ENCODE data around the gene ARFGEF3.

DNA sequence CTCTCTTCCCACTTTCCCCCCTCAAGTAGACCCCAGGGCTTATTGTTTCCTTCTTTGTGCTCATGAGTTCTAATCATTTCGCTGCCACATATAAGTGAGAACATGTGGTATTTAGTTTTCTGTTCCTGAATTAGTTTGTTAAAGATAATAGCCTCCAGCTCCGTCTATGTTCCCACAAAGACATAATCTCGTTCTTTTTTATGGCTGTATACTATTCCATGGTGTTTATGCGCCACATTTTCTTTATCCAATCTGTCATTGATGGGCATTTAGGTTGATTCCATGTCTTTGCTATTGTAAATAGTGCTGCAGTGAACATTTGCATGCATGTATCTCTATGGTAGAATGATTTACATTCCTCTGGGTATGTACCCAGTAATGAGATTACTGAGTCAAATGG, 37.6 kb upstream of the ARFGEF3 start:
- TF ChIP-seq, protein P1, sequence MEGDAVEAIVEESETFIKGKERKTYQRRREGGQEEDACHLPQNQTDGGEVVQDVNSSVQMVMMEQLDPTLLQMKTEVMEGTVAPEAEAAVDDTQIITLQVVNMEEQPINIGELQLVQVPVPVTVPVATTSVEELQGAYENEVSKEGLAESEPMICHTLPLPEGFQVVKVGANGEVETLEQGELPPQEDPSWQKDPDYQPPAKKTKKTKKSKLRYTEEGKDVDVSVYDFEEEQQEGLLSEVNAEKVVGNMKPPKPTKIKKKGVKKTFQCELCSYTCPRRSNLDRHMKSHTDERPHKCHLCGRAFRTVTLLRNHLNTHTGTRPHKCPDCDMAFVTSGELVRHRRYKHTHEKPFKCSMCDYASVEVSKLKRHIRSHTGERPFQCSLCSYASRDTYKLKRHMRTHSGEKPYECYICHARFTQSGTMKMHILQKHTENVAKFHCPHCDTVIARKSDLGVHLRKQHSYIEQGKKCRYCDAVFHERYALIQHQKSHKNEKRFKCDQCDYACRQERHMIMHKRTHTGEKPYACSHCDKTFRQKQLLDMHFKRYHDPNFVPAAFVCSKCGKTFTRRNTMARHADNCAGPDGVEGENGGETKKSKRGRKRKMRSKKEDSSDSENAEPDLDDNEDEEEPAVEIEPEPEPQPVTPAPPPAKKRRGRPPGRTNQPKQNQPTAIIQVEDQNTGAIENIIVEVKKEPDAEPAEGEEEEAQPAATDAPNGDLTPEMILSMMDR (conservative IDR thresholded peaks at IDR 0.05 in 1 of 2, IDR thresholded peaks at IDR 0.05 in 1 of 2; ENCODE audit: low read depth in 1 of 2, low read length in 2 of 2), result no peak
- no peak for TF ChIP-seq EZH2 (IDR thresholded peaks at IDR 0.05; ENCODE audit: low read length, missing control alignments)
